Natural killer cell treated with Interleukin-12 subunit alpha and Interleukin-12 subunit beta and Interleukin-15 and Interleukin-18, amount 100 ng/mL, for 72 hours (primary cell): ENCODE measurements around the gene GRAMD2B. TPM values are rescaled to one million over a fixed set of nuclear protein-coding genes. Genes with fewer than 3 reads are reported as not detected.

Experiments
- ATAC-seq, 2 donors: fragments of 150-1000 bp; cut with Tn5 transposase in 1 of 2; sonication (Bioruptor Pico), chemical (Tn5 transposase) in 1 of 2; 2 replicates each; pipeline ENCODE4 v1.10.0; 2021
- DNase-seq: peaks from one replicate; pipeline ENCODE4 v3.0.0; 2022; ENCODE audit warnings: low spot score
- H3K27ac Mint-ChIP-seq, 2 donors: 1 replicate in 1 of 2; 2 replicates in 1 of 2; pipeline ENCODE4 v1.8.0; 2022; ENCODE audit warnings: mixed read lengths in 2 of 2, mild to moderate bottlenecking in 1 of 2, moderate library complexity in 1 of 2
- H3K27me3 Mint-ChIP-seq, 2 donors: 1 replicate in 1 of 2; 2 replicates in 1 of 2; pipeline ENCODE4 v1.8.0; 2022; ENCODE audit warnings: mixed read lengths in 2 of 2
- H3K36me3 Mint-ChIP-seq: one replicate; pipeline ENCODE4 v1.8.0; 2022; ENCODE audit warnings: mixed read lengths
- H3K4me1 Mint-ChIP-seq, 2 donors: 1 replicate in 1 of 2; 2 replicates in 1 of 2; pipeline ENCODE4 v1.8.0; 2022; ENCODE audit warnings: low read depth in 2 of 2, mixed read lengths in 2 of 2, mild to moderate bottlenecking in 1 of 2
- H3K4me3 Mint-ChIP-seq: one replicate; pipeline ENCODE4 v1.8.0; 2022; ENCODE audit warnings: mixed read lengths
- H3K9me3 Mint-ChIP-seq: 2 replicates; pipeline ENCODE4 v1.8.0; 2022; ENCODE audit warnings: mixed read lengths
- total RNA-seq, 2 donors: library from RNA; stranded (reverse); gene quantifications; one replicate each; pipeline ENCODE4 v1.2.3, GENCODE V29; 2022

The GRAMD2B gene
- total RNA-seq, 2 donors from 2014 or later: 8.2 to 10.6 TPM

DNA sequence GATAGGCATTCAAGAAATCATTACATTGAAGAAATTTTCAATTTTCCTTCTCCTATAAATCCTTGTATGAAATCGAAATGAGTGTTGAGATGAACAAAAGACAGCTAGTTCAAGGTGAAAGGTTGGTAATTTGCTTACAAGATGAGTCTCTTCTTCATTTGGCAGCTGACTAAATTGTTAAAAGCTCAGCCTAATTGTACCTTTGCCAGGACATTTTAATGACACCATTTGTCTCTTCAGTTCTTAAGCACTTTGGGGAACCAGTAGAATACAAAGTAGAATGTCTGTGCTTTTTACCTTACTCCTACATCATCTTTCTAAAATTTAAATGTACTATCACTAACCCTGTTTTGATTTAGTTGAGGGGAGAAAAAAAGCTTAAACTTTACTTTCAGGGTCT lies 59.4 kb downstream of the GRAMD2B start:
- peaks cover 32% of the 10 kb centered on the region for H3K36me3 Mint-ChIP-seq
- H3K4me1 Mint-ChIP-seq: no peaks in the 10 kb centered on the region
- no peaks in the 10 kb centered on the region for H3K27me3 Mint-ChIP-seq
- ATAC-seq (no peak), DNase-seq (no peak)
- H3K9me3 Mint-ChIP-seq: no peaks in the 10 kb centered on the region
- H3K27ac Mint-ChIP-seq: no peak overlapping the region
- H3K4me3 Mint-ChIP-seq: no peak overlapping the region

GRCh38 chr5:126483156-126483555 lies 59.9 kb downstream of the GRAMD2B start:
- DNase-seq (no peak), ATAC-seq (no peak)
- H3K9me3 Mint-ChIP-seq: no peaks in the 10 kb centered on the region
- H3K4me1 Mint-ChIP-seq: no peaks in the 10 kb centered on the region
- H3K36me3 Mint-ChIP-seq: peaks cover 34% of the 10 kb centered on the region
- H3K4me3 Mint-ChIP-seq: no peak overlapping the region
- no peaks in the 10 kb centered on the region for H3K27me3 Mint-ChIP-seq
- H3K27ac Mint-ChIP-seq: no peak overlapping the region

DNA sequence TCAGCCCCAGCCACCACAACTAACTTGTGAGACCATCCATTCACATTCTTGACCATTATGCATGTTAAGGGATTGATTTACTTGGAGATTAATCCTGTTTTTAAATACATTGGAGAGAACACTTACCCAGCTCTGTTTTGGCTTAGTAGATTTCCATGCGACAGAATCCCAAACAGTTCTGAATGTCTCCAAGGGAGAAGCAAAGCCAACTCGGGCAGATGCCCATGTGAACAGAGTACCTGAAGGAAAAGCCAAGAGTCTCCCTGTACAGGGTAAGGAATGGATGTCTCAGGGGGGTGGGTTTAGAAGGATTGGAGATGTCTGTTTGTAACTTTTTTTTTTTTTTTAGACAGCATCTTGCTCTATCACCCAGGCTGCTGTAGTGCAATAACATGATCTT lies 61.0 kb downstream of the GRAMD2B start:
- no peak overlapping the region for H3K4me3 Mint-ChIP-seq
- no peak for ATAC-seq
- no peak overlapping the region for H3K27ac Mint-ChIP-seq
- H3K9me3 Mint-ChIP-seq: no peaks in the 10 kb centered on the region
- no peaks in the 10 kb centered on the region for H3K4me1 Mint-ChIP-seq
- H3K36me3 Mint-ChIP-seq: peaks cover 38% of the 10 kb centered on the region
- H3K27me3 Mint-ChIP-seq: no peaks in the 10 kb centered on the region
- no peak for DNase-seq

DNA sequence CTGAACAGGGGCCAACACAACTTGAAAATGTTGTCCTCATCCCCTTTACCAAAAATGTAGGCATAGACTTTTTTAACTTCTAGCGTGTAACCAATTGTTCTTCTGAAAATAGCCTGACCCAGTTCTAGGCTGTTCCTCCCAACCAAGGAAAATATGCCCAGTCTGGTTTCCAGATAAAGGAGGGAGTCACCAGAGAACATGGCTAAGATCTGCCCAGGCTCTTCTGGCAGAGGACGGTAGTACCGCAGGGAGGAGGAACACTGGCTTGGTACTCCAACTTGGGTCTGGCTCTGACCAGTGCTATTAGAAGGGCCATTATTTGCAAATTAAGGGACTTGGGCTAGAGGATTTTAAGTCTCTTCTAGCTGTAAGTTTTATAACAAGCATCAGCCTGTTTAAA lies 63.1 kb downstream of the GRAMD2B start:
- peaks cover 38% of the 10 kb centered on the region for H3K36me3 Mint-ChIP-seq

DNA sequence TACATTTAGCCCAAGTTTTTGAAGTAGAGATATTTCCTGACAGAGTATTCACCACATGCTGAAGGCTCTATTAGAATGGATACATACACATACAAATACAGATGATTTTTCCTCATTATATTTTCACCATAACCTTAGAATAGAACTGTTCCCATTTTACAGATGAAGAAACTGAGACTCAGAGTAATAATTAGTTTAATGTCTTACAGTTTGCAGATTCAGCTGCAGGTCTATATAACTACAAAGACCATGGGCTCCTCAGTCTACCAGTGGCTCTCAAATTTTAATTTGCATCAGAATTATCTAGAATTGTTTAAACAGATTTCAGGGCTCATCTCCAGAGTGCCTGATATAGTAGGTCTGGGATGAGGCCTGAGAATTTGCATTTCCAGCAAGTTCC lies 64.4 kb downstream of the GRAMD2B start:
- H3K4me3 Mint-ChIP-seq: no peak overlapping the region
- H3K9me3 Mint-ChIP-seq: no peaks in the 10 kb centered on the region
- H3K27ac Mint-ChIP-seq: no peak overlapping the region
- DNase-seq: no peak
- no peaks in the 10 kb centered on the region for H3K4me1 Mint-ChIP-seq
- H3K36me3 Mint-ChIP-seq: peaks cover 32% of the 10 kb centered on the region
- no peaks in the 10 kb centered on the region for H3K27me3 Mint-ChIP-seq
- ATAC-seq: no peak

More for the DNA sequence above, 63.1 kb downstream of the GRAMD2B start:
- Mint-ChIP-seq H3K27ac (no peak overlapping the region), H3K4me1 (no peaks in the 10 kb centered on the region), H3K4me3 (no peak overlapping the region), H3K9me3 (no peaks in the 10 kb centered on the region), H3K27me3 (no peaks in the 10 kb centered on the region)
- no peak for DNase-seq
- no peak for ATAC-seq

- no peaks in the 10 kb centered on the region for H3K4me1 Mint-ChIP-seq
- peaks cover 25% of the 10 kb centered on the region for H3K36me3 Mint-ChIP-seq
Measured at GRCh38 chr5:126488443-126489065, 65.3 kb downstream of the GRAMD2B start.

GRCh38 chr5:126490167-126490940 lies 67.1 kb downstream of the GRAMD2B start:
- H3K27me3 Mint-ChIP-seq: no peaks in the 10 kb centered on the region
- H3K27ac Mint-ChIP-seq: no peak overlapping the region

More at GRCh38 chr5:126488443-126489065, 65.3 kb downstream of the GRAMD2B start:
- H3K9me3 Mint-ChIP-seq: no peaks in the 10 kb centered on the region
- H3K4me3 Mint-ChIP-seq: no peak overlapping the region
- DNase-seq (no peak), ATAC-seq (no peak)
- no peak overlapping the region for H3K27ac Mint-ChIP-seq
- no peaks in the 10 kb centered on the region for H3K27me3 Mint-ChIP-seq

GRCh38 chr5:126492939-126493338 lies 69.7 kb downstream of the GRAMD2B start:
- no peak overlapping the region for H3K4me3 Mint-ChIP-seq
- peaks cover 13% of the 10 kb centered on the region for H3K36me3 Mint-ChIP-seq
- no peaks in the 10 kb centered on the region for H3K9me3 Mint-ChIP-seq
- ATAC-seq (no peak), DNase-seq (no peak)
- no peaks in the 10 kb centered on the region for H3K4me1 Mint-ChIP-seq
- no peak overlapping the region for H3K27ac Mint-ChIP-seq
- H3K27me3 Mint-ChIP-seq: no peaks in the 10 kb centered on the region

More at GRCh38 chr5:126490167-126490940, 67.1 kb downstream of the GRAMD2B start:
- no peaks in the 10 kb centered on the region for H3K4me1 Mint-ChIP-seq
- DNase-seq (no peak), ATAC-seq (no peak)
- no peak overlapping the region for H3K4me3 Mint-ChIP-seq
- H3K9me3 Mint-ChIP-seq: no peaks in the 10 kb centered on the region
- peaks cover 25% of the 10 kb centered on the region for H3K36me3 Mint-ChIP-seq

DNA sequence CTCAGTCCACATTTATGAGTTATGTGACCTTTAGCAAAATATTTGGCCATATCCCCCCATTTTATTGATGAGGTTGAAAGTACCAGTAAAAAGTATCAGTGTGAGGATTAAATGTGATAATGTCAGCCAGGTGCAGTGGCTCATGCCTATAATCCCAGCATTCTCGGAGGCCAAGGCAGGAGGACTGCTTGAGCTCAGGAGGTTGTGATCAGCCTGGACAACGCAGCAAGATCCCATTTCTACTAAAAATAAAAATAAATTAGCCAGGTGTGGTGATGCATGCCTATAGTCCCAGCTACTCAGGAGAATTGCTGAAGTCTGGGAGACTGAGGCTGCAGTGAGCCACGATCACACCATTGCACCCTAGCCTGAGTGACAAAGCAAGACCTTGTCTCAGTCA lies 71.2 kb downstream of the GRAMD2B start:
- no peaks in the 10 kb centered on the region for H3K27me3 Mint-ChIP-seq
- peaks cover 8% of the 10 kb centered on the region for H3K36me3 Mint-ChIP-seq
- no peak for ATAC-seq
- no peaks in the 10 kb centered on the region for H3K4me1 Mint-ChIP-seq
- no peak overlapping the region for H3K27ac Mint-ChIP-seq
- no peaks in the 10 kb centered on the region for H3K9me3 Mint-ChIP-seq
- DNase-seq: no peak
- no peak overlapping the region for H3K4me3 Mint-ChIP-seq

- ATAC-seq (no peak), DNase-seq (no peak)
- Mint-ChIP-seq H3K27ac (no peak overlapping the region), H3K36me3 (no peaks in the 10 kb centered on the region), H3K4me1 (no peaks in the 10 kb centered on the region), H3K4me3 (no peak overlapping the region), H3K27me3 (no peaks in the 10 kb centered on the region), H3K9me3 (no peaks in the 10 kb centered on the region)
Measured at GRCh38 chr5:126497506-126497905, 74.3 kb downstream of the GRAMD2B start.

DNA sequence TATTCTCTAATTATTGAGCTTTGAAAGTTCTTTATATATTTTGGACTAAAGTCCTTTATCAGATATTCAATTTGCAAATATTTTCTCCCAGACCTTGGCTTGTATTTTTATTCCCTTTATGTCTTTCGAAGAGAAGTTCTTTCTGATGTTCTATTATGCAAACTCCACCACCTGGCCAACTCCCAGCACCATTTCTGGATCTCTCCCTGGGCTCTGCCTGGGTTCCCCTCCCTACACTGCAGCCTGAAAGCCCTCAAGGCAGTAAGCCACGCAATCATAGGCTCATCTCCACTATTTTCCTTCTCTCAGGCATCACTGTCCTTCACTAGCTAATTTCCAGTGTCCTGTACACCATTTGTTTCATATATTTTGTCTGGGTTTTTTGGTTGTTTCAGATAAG lies 76.1 kb downstream of the GRAMD2B start:
- Mint-ChIP-seq H3K27me3 (no peaks in the 10 kb centered on the region), H3K27ac (no peak overlapping the region), H3K9me3 (no peaks in the 10 kb centered on the region), H3K36me3 (no peaks in the 10 kb centered on the region), H3K4me1 (no peaks in the 10 kb centered on the region), H3K4me3 (no peak overlapping the region)
- no peak for ATAC-seq
- DNase-seq: no peak

DNA sequence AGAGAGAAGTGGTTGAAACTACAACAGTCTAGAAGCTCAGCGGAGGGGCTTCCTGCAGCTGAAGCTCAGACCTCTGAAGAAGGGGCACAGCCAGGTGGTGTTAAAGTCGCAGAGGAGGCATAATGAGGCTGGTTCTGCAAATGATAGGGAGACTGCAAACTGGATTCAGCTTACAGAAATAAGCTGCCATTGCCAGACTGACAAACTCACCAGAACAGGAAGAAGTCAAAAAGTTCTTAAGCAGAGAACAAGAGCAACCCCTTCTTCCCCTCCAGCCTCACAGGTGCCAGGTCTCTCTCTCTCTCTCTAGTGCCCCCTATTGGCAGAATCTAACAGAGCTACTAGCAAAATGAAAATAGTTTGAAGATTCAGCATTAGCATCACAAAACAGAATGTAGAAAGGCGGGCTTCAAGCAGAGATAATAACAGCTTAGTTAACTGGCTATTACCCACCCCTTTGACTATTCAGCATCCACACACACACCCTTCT lies 76.7 kb downstream of the GRAMD2B start:
- no peak overlapping the region for H3K4me3 Mint-ChIP-seq
- H3K9me3 Mint-ChIP-seq: no peaks in the 10 kb centered on the region
- no peaks in the 10 kb centered on the region for H3K4me1 Mint-ChIP-seq
- H3K27ac Mint-ChIP-seq: no peak overlapping the region
- H3K36me3 Mint-ChIP-seq: no peaks in the 10 kb centered on the region
- H3K27me3 Mint-ChIP-seq: no peaks in the 10 kb centered on the region
- ATAC-seq (peak in 1 of 2 donors; percentile 57), DNase-seq (no peak)

- no peaks in the 10 kb centered on the region for H3K36me3 Mint-ChIP-seq
- DNase-seq (no peak), ATAC-seq (no peak)
- H3K4me3 Mint-ChIP-seq: no peak overlapping the region
- H3K27me3 Mint-ChIP-seq: no peaks in the 10 kb centered on the region
- H3K4me1 Mint-ChIP-seq: no peaks in the 10 kb centered on the region
- no peaks in the 10 kb centered on the region for H3K9me3 Mint-ChIP-seq
- no peak overlapping the region for H3K27ac Mint-ChIP-seq
Measured at GRCh38 chr5:126501448-126501847, 78.2 kb downstream of the GRAMD2B start.

DNA sequence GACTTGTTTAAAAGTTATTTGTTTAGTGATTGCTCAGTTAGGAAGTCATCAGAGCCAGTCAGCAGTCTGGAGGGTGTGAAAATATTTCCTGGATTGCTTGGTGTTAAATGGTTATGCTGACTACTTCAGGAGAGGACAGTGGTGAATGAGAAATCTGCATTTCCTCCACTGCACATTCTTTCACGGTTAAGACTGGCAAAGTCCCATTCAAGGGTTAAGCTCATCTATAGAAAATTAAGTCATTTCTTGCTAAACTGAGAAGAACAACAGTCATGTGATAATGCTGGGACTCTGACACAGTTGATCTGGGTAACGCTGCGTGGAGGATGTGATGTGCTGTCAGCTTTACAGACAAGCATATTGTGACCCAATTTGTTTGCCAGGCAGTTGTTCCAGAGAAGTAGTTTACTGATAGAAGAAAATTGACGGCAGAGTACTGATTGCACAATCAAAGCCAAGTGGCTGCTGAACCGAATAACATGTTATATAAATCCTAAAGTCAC lies 80.4 kb downstream of the GRAMD2B start:
- ATAC-seq (no peak), DNase-seq (no peak)
- Mint-ChIP-seq H3K9me3 (no peaks in the 10 kb centered on the region), H3K36me3 (no peaks in the 10 kb centered on the region), H3K4me1 (peaks cover 0 to 3% of the 10 kb centered on the region in 2 donors), H3K27ac (no peak overlapping the region), H3K27me3 (no peaks in the 10 kb centered on the region), H3K4me3 (no peak overlapping the region)
